DMS53 (cell line): ENCODE results near the gene PAFAH1B1.
"Not testable (repeated sequence)": the region's sequence is repeated elsewhere in the genome, so short reads cannot be mapped to it uniquely, and the experiment has no call there.

Source experiments
- DNase-seq: peaks from one replicate; lab custom pipeline; 2025; lab: John Stamatoyannopoulos, UW

The PAFAH1B1 gene

DNA sequence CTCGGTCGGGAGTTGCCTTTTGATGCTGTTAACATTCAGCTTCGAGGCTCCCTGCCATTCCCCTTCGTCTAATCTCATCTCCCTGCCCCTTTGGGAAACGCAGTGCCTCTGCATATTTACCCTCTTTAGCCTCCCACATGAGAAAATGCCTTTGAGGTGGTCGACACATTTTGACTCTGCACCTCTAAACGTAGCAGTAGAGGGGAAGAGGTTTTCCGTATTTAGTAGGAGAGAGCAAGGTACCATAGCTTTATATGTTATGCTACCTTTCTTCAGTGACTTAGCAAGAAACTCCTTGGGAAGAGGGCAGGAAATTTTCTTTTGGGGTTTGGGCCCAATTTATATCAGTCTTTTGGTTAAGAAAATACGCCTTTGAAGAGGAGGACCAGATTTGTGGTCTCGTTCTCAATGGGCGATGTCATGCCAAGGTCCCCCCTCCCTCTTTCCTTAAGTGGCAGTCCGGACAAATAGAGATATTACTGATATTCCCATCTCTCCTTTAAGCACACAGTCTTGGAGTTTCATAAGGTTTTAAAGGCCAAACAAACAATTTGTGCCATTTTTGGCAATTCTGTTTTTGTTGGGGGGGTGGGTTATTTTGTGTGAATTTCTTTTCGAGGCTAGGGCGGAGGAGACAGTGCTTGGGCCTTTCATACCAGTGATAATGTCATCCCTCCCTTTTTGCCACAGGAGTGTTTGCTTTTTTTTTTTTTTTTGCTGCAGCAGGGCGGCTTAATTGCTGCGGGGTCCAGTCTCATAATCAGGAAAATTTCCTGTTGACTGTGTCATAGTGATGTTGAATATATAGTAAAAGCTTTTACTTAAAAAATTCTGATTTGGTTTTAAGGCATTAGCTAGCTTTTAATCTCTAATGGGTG lies 1.5 kb downstream of the PAFAH1B1 start:
- peak; percentile 36 for DNase-seq

DNA sequence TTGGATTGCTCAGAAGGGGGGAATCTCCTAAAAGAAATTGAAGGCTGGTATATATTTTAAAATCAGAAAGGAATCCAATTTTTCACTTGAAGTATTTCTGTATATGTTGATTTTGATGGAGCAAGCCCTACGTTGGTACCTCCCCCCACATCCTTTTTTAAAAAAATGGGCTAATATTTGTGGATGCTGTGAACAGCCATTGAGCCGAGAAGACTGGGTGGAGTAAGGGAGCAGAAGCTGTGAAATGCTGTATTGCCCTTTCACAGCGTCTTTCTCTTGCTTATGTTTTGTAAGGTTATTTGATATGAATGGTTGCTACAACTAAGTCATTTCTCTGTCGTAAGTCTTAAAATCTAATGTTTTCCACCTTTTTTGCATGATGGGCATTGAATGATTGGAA lies 2.3 kb downstream of the PAFAH1B1 start:
- no peak for DNase-seq

DNA sequence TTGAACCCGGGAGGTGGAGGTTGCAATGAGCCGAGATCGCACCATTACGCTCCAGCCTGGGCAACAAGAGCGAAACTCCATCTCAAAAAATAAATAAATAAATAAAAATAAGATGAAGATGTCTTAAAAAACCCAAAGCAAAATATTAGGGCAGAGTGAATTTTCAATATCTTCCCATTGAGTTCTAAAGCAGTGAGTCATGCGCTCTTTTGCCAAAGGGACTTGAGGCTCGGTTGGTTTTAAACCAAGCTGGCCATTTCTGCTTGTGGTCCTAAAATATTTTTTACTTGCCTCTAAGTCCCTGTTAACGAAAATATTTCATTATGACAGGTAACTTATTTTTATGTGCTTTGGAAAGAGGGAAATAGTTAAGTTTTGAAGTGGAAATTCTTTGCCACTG lies 4.7 kb downstream of the PAFAH1B1 start:
- no peak for DNase-seq

DNA sequence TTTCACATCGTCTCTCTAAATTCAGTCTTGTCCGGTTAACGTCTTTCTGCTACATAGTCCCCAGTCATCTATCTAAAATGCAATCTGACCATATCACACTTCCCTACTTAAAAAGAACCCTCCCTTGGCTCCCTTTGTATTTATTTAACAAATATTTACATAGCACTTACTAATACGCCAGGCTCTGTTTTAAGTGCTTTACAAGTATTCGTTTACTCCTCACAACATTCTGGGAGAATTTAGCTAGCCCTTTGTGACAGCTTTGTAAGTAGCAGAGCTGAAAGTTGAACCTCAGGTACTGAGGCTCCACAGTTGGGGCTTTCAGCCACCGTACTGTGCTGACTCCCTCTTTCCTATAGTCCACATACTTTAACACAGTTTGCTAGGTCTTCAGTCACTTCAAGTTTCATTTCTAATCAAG lies 9.2 kb downstream of the PAFAH1B1 start:
- DNase-seq = peak; percentile 77

DNA sequence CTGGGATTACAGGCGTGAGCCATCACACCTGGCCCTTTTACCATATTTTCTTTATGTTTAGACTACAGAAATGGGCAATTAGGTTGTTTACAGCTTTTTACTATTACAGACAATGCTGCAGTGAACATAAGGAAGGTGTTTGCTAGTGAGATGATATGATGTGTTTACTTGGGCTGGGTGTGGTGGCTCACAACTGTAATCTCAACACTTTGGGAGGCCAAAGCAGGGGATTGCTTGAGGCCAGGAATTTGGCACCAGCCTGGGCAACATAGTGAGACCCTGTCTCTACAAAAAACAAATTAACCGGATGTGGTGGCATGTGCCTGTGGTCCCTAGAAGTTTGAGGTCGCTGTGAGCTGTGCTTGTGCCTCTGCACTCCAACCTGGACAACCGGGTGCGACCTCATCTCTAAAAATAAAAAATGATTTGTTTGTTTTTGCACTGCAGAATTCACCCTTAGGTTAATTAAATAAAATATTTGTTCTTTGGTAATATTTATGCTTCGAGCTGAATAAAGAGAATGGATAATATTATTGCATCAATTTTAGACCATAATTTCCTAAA lies 15.0 kb downstream of the PAFAH1B1 start:
- DNase-seq = no peak

DNA sequence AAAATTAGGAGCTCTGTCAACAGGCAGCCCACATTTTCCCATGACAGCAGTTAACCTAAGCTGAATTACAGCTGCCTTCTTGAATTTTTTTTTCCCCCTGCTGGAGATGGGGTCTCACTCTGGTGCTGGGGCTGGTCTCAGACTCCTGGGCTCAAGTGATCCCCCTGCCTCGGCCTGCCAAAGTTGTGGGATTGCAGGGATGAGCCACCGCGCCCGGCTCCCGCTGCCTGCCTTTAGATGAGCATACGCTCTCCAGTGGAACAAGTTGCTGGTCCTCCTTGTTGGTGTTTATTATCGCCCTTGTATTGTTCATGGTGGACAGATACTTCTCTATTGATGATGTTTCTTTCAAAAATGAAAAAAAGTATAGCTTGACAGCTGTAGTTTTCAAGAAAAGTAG lies 15.6 kb downstream of the PAFAH1B1 start:
- no peak for DNase-seq

DNA sequence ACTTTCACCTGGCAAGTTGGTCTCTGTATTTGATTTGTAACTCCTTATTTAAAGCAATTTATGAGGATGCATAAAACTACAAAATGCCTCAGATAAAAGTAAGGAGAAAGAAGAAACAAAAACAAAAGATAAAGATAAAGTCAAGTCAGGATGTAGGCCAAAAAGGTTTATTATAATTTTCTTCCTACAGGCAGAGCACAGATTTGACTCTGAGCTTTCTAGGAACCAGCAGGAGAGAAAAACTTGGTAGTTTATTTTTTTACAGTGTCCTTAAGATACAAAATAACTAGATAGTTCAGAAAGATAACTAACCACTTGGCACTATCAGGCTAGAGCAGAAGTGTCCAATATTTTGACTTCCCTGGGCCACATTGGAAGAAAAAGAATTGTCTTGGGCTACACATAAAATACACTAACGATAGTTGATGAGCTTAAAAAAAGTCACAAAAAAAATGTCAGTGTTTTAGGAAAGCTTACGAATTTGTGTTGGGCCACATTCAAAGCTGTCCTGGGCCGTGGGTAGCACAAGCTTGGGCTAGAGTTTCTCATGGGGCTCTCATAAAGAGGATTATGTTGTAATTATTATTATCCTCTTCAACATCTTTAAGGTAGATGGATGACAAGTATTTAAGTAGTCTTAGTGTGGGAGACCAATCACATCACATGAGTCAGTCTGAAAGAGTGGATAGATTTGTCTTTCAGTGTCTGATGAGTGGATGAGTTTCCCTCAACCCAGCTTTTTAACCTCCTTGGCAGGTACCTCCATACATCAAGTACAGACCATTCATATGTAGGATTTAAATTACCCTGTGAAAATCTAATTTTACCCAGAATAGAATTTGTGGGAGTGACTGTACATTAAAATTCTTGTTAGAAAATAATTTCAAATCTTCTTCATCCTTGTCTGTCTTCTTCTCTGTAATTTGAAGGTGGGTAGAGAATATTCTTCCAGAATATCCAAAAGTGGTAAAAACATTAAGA lies 17.0 kb downstream of the PAFAH1B1 start:
- DNase-seq = no peak

DNA sequence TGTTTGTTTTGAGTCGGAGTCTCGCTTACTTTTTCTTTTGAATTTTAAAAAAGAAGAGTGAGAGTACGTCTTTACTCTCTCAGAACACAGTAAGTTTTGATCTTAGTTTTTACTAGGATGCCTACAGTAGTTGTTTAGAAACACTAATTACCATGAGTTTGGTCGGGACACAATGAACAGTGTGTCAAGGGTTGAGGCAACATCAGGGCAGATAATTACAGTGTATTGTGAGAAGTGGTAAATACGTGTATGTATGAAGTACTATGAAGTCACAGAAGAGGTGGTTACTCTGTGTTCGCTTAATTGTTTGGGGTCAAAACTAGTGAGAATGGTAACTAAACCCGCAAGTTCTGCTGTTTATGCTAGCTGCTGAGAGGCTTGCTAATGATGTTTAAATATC lies 18.2 kb downstream of the PAFAH1B1 start:
- DNase-seq = no peak

DNA sequence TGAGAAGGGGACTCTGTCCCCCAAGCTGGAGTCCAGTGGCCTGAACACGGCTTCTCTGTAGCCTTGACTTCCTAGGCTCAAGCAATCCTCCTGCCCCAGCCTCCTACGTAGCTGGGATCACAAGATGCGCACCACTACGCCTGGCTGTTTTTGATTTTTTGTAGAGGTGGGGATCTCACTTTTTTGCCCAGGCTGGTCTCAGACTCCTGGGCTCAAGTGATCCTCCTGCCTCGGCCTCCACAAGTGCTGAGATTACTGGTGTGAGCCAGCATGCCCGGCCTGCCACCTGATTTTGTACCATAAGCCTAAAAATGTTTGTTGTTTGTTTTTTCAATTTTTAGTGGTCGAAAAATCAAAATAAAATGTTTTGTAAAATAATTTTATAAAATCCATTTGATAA lies 19.2 kb downstream of the PAFAH1B1 start:
- DNase-seq = no peak

DNA sequence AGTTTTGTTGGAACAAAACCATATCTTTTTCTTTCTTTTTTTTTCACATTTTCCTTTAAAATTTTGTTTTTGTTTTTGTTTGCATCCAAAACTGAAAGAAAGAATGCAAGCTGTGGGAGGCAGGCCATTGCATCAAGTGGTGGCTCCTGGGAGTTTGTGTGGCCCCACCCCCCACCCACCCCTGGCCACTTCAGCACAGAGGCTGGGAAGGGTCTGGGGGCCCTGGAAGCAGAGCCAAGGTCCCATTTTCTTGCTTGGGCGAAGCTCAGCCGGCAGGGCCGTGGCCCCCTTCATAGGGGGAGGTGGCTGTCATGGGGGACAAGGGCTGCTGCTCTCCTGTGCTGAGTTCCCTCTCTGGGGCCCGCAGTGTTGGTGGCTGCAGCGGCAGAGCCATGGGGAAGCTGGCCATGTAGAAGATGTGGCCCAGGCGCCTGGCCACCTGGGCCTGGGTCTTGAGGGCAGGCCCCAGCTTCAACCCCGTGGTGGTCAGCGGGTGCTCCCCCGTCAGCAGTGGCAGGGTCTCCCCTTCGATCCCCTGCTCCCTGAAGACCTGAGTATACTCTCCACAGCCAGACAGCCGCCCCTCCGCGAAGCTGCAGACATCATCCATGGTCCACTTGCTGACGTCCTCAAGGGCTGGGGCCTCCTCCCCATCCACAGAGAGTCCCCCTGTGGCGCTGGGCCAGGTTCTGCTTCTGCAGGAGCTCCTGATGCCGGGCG lies 19.8 kb downstream of the PAFAH1B1 start:
- no peak for DNase-seq

DNA sequence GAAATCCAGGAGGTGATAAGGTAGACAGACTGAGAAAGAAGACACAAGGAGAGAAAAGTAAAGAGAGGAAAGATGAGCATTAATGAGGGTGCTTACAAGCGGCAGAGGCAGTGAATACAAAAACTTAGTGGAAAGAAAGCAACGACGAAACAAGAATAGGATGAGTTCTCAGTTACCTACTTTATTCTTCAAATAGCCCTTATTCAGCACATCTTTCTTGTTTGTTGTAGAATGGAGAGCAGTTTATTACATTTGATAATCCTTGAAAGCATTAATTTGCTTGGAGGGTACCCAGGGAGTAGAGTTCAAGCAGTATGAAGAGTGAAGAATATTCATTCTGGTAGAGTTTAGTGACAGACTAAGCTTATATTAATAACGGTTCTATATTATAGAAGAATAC lies 22.4 kb downstream of the PAFAH1B1 start:
- DNase-seq = no peak

DNA sequence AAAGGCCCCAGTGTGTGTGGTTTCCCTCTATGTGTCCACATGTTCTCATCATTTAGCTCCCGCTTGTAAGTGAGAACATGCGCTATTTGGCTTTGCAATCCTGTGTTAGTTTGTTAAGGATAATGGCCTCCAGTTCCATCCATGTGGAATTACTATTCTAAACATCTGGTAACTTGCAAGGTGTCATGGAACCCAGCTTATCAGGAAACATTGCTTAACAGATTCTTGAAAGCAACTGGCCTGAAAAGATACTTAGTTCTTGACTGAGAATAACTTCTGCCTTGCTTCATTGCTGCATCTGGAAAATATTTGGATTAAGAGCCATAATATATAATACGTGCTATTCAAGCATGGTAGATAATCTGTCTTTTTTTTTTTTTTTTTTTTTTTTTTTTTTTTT lies 27.8 kb downstream of the PAFAH1B1 start:
- no peak for DNase-seq

DNA sequence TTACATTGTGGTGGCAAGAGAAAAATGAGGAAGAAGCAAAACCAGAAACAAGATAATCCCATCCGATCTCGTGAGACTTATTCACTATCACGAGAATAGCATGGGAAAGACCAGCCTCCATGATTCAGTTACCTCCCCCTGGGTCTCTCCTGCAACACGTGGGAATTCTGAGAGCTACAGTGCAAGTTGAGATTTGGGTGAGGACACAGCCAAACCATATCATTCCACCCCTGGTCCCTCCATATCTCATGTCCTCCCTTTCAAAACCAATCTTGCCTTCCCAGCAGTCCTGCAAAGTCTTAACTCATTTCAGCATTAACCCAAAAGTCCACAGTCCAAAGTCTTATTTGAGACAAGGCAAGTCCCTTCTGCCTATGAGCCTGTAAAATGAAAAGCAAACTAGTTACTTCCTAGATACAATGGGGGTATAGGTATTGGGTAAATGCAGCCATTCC lies 28.5 kb downstream of the PAFAH1B1 start:
- DNase-seq = not testable (repeated sequence)

DNA sequence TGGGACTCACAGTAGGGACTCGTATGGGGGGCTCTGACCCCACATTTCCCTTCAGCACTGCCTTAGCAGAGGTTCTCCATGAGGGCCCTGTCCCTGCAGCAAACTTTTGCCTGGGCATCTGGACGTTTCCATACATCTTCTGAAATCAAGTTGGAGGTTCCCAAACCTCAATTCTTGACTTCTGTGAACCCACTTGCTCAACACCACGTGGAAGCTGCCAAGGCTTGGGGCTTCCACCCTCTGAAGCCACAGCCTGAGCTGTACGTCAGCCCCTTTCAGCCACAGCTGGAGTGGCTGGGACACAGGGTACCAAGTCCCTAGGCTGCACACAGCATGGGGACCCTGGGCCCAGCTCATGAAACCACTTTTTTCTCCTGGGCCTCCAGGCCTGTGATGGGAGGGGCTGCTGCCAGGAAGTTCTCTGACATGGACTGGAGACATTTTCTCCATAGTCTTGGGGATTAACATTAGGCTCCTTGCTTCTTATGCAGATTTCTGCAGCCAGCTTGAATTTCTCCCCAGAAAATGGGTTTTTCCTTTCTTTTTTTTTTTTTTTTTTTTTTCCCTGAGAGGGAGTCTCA lies 29.4 kb downstream of the PAFAH1B1 start:
- not testable (repeated sequence) for DNase-seq

DNA sequence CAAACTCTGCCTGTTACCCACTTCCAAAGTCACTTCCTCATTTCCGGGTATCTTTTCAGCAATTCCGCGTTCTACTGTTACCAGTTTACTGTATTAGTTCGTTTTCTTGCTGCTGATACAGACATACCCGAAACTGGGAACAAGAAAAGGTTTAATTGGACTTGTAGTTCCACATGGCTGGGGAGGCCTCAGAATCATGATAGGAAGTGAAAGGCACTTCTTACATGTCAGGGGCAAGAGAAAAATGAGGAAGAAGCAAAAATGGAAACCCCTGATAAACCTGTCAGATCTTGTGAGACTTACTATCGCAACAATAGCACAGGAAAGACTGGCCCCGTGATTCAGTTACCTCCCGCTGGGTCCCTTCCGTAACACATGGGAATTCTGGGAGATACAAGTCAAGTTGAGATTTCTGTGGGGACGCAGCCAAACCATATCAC lies 30.9 kb downstream of the PAFAH1B1 start:
- no peak for DNase-seq

DNA sequence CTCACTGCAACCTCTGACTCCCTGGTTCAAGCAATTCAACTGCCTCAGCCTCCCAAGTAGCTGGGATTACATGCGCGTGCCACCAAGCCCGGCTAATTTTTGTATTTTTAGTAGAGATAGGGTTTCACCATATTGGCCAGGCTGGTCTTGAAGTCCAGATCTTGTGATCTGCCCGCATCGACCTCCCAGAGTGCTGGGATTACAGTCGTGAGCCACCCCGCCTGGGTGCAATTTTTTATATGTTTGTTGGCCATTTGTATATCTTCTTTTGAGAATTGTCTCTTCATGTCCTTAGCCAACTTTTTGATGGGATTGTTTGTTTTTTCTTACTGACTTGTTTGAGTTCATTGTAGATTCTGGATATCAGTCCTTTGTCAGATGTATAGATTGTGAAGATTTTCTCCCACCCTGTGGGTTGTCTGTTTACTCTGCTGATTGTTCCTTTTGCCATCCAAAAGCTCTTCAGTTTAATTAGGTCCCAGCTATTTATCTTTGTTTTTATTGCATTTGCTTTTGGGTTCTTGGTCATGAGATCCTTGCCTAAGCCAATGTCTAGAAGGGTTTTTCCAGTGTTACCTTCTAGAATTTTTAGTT lies 33.3 kb downstream of the PAFAH1B1 start:
- not testable (repeated sequence) for DNase-seq

DNA sequence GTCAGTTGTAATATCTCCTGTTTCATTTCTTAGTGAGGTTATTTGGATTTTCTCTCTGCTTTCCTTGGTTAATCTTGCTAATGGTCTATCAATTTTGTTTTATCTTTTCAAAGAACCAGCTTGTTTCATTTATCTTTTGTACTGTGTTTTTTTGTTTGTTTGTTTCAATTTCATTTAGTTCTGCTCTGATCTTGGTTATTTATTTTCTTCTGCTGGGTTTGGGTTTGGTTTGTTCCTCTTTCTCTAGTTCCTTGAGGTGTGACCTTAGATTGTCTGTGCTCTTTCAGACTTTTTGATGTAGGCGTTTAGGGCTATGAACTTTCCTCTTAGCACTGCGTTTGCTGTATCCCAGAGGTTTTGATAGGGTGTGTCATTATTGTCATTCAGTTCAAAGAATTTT lies 35.5 kb downstream of the PAFAH1B1 start:
- DNase-seq = not testable (repeated sequence)

DNA sequence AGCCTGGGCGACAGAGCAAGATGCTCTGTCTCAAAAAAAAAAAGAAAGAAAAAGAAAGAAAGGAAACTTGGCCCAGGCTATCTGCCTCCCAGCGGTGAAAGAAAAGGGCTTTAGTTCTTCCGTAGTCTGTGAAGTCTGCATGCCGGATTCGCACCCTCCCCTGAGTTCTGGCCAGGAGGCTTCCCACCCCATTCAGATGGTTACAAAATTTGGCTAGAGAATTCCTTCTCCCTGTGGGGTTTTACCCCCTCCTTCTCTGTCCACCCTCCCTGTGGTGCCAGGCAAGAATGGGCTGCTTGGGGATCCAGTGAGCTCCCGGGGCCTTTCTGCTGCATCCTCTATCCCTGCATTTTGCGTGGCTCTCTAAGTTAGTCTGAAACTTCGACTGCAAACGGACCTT lies 37.8 kb downstream of the PAFAH1B1 start:
- no peak for DNase-seq

DNA sequence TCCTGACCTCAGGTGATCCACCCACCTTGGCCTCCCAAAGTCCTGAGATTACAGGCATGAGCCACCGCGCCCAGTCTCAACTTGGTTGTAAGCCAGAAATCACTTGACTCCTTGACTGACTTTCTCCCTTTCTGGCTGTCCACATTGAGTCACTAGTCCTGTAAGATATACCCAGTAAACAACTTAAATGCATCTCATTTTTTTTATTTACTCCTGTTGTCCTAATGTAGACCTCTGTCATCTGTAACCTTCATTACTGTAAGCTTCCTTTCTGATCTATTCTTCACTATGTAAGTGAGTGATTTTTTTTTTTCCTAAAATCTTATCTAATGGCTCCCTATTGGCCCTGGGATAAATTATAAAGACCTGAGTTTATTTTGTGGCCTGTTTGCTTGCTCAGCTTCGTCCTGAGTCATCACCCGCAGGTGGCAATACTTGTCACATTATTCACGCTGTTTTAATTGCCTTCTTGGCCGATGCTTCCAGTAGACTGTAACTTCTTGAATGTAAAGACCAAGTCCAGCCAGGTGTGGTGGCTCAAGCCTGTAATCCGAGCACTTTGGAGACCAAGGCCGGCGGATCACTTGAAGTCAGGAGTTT lies 41.0 kb downstream of the PAFAH1B1 start:
- DNase-seq = peak; percentile 77

DNA sequence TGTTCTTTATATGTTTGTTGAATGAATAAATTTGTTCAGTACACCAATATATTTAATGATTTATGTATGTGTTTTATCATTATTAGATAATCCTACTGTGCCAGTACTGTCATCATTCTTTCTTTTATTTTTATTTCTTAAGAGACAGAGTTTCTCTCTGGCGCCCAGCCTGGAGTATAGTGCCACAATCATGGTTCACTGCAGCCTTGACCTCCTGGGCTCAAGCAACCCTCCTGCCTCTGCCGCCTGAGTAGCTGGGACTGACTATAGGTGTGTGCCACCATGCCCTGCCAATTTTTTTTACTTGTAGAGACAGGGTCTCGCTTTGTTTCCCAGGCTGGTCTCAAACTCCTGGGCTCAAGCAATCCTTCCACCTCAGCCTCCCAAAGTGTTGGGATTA lies 41.8 kb downstream of the PAFAH1B1 start:
- no peak for DNase-seq
